A673 (cell line): ENCODE measurements around the gene TAAR5.
"Not testable (repeated sequence)": the region's sequence is repeated elsewhere in the genome, so short reads cannot be mapped to it uniquely, and the experiment has no call there.

Source experiments
- EZH2 ChIP-seq: fragments of 200-600 bp; sonication (generic); IDR thresholded peaks from 2 replicates; pipeline ENCODE4 v1.6.1; 2017; ENCODE audit warnings: borderline replicate concordance, low read depth, mild to moderate bottlenecking, mixed read lengths, antibody characterized with exemption, low read length; ENCODE audit not compliant: poor library complexity, severe bottlenecking
- TF ChIP-seq, protein P1 (sequence below): fragments of 300-800, 200-600 bp; sonication (generic); conservative IDR thresholded peaks from 2 replicates; pipeline ENCODE4 v1.5.1; 2017; ENCODE audit warnings: low read depth, mild to moderate bottlenecking, antibody characterized with exemption, low read length, moderate library complexity, mixed read lengths

DNA sequence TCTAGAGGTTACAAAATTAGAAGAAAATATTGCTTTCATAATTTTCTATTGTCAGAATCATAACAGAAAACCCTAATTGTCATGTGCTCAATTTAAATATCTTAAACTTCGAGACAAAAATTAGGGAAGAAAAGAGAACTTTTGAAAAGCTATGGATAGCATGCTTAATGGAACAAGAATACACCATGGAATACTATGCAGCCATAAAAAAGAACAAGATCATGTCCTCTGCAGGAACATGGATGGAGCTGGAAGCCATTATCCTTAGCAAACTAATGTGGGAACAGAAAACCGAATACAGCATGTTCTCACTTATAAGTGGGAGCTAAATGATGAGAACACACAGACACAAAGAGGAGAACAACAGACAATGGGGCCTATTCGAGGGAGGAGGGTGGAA, 29.5 kb downstream of the TAAR5 start:
- TF ChIP-seq, protein P1, sequence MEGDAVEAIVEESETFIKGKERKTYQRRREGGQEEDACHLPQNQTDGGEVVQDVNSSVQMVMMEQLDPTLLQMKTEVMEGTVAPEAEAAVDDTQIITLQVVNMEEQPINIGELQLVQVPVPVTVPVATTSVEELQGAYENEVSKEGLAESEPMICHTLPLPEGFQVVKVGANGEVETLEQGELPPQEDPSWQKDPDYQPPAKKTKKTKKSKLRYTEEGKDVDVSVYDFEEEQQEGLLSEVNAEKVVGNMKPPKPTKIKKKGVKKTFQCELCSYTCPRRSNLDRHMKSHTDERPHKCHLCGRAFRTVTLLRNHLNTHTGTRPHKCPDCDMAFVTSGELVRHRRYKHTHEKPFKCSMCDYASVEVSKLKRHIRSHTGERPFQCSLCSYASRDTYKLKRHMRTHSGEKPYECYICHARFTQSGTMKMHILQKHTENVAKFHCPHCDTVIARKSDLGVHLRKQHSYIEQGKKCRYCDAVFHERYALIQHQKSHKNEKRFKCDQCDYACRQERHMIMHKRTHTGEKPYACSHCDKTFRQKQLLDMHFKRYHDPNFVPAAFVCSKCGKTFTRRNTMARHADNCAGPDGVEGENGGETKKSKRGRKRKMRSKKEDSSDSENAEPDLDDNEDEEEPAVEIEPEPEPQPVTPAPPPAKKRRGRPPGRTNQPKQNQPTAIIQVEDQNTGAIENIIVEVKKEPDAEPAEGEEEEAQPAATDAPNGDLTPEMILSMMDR, result not testable (repeated sequence)
- TF ChIP-seq EZH2, result not testable (repeated sequence)
